ENCODE measurements around the gene C17orf107. TPM values are rescaled to one million over a fixed set of nuclear protein-coding genes. Genes with fewer than 3 reads are reported as not detected.

Gene C17orf107
- total RNA-seq, 1 experiment from 2014 or later: 2.1 TPM

GRCh38 chr17:4870855-4871254, 28.5 kb upstream of the C17orf107 start:
- no peaks in the 10 kb centered on the region for H3K27me3 Mint-ChIP-seq (ENCODE audit: unreplicated experiment)
- no peaks in the 10 kb centered on the region for H3K9me3 Mint-ChIP-seq (ENCODE audit: low read depth, unreplicated experiment)

GRCh38 chr17:4872786-4873185, 26.6 kb upstream of the C17orf107 start:
- CTCF ChIA-PET: no interaction called here
- intact Hi-C loops (cut with micrococcal nuclease; ENCODE audit: unreplicated experiment): no loop called here
- Mint-ChIP-seq H3K4me1 (ENCODE audit: low read depth, unreplicated experiment) (peaks cover 8% of the 10 kb centered on the region), H3K36me3 (ENCODE audit: insufficient read depth, unreplicated experiment) (peaks cover 12% of the 10 kb centered on the region), H3K9me3 (ENCODE audit: low read depth, unreplicated experiment) (no peaks in the 10 kb centered on the region), H3K27me3 (ENCODE audit: unreplicated experiment) (no peaks in the 10 kb centered on the region), H3K4me3 (ENCODE audit: low read depth, unreplicated experiment) (no peak overlapping the region), H3K27ac (ENCODE audit: unreplicated experiment) (no peak overlapping the region)
- no TSS peak for BruUV-seq (replicated peaks)
- no peak for DNase-seq
- TF ChIP-seq CTCF (IDR thresholded peaks at IDR 0.05; ENCODE audit: unreplicated experiment): no peak

More at GRCh38 chr17:4870855-4871254, 28.5 kb upstream of the C17orf107 start:
- intact Hi-C loops (cut with micrococcal nuclease; ENCODE audit: unreplicated experiment): no loop called here
- DNase-seq: no peak
- H3K4me3 Mint-ChIP-seq (ENCODE audit: low read depth, unreplicated experiment): no peak overlapping the region
- TF ChIP-seq CTCF (IDR thresholded peaks at IDR 0.05; ENCODE audit: unreplicated experiment): no peak
- BruUV-seq (replicated peaks): no TSS peak
- no peak overlapping the region for H3K27ac Mint-ChIP-seq (ENCODE audit: unreplicated experiment)
- peaks cover 6% of the 10 kb centered on the region for H3K36me3 Mint-ChIP-seq (ENCODE audit: insufficient read depth, unreplicated experiment)
- peaks cover 8% of the 10 kb centered on the region for H3K4me1 Mint-ChIP-seq (ENCODE audit: low read depth, unreplicated experiment)
- CTCF ChIA-PET: no interaction called here

- Mint-ChIP-seq H3K27me3 (ENCODE audit: unreplicated experiment) (no peaks in the 10 kb centered on the region), H3K4me3 (ENCODE audit: low read depth, unreplicated experiment) (no peak overlapping the region), H3K27ac (ENCODE audit: unreplicated experiment) (no peak overlapping the region), H3K4me1 (ENCODE audit: low read depth, unreplicated experiment) (no peaks in the 10 kb centered on the region), H3K9me3 (ENCODE audit: low read depth, unreplicated experiment) (no peaks in the 10 kb centered on the region), H3K36me3 (ENCODE audit: insufficient read depth, unreplicated experiment) (peaks cover 23% of the 10 kb centered on the region)
- CTCF ChIA-PET: no interaction called here
- no TSS peak for BruUV-seq (replicated peaks)
- no peak for DNase-seq
- intact Hi-C loops (cut with micrococcal nuclease; ENCODE audit: unreplicated experiment): no loop called here
- no peak for TF ChIP-seq CTCF (IDR thresholded peaks at IDR 0.05; ENCODE audit: unreplicated experiment)
Measured at GRCh38 chr17:4877089-4877488, 22.2 kb upstream of the C17orf107 start.

- intact Hi-C loops (cut with micrococcal nuclease; ENCODE audit: unreplicated experiment): no loop called here
Measured at GRCh38 chr17:4879601-4880000, 19.7 kb upstream of the C17orf107 start.

More at GRCh38 chr17:4879601-4880000, 19.7 kb upstream of the C17orf107 start:
- no peak for DNase-seq
- Mint-ChIP-seq H3K27ac (ENCODE audit: unreplicated experiment) (no peak overlapping the region), H3K9me3 (ENCODE audit: low read depth, unreplicated experiment) (no peaks in the 10 kb centered on the region), H3K27me3 (ENCODE audit: unreplicated experiment) (no peaks in the 10 kb centered on the region), H3K4me1 (ENCODE audit: low read depth, unreplicated experiment) (no peaks in the 10 kb centered on the region), H3K4me3 (ENCODE audit: low read depth, unreplicated experiment) (no peak overlapping the region), H3K36me3 (ENCODE audit: insufficient read depth, unreplicated experiment) (peaks cover 21% of the 10 kb centered on the region)
- CTCF ChIA-PET: no interaction called here
- TF ChIP-seq CTCF (IDR thresholded peaks at IDR 0.05; ENCODE audit: unreplicated experiment): no peak
- no TSS peak for BruUV-seq (replicated peaks)
